ENCODE data around the gene NHLH2. TPM values are rescaled to one million over a fixed set of nuclear protein-coding genes. Genes with fewer than 3 reads are reported as not detected.

The NHLH2 gene
- total RNA-seq, 6 experiments from 2014 or later = not detected

DNA sequence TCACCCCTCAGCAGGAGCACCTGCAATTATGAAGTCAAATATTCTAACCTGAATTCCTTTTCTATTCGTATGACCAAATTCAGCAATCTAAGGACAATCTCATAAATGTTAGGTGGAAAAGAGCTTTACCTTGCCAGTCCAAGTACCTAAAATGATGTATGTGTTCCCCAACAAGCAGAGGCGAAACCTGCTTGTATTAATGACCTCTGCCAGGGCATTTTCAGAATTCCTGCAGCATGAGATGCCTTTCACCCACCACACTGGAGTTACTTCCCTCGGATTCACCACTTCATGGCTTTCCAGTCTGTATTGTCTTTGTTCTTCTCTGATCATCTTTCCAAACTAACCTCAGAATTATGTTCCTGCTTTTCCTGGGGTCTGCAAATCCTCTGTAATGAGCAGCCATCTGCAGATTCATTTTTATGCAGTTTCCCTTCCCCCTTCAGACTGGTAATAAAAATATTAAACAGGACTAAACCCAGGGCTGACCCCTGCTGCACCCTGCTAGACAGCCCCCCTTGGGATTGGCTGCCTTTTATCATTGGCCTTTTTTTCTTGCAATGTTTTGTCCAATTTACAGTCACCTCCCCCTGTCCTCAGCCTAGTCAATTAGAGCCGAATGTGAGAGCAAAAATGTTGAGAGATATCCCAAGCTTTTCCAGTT lies 45.8 kb downstream of the NHLH2 start:
- no peaks in the 10 kb centered on the region for H3K27me3 ChIP-seq
- TF ChIP-seq, protein P1, sequence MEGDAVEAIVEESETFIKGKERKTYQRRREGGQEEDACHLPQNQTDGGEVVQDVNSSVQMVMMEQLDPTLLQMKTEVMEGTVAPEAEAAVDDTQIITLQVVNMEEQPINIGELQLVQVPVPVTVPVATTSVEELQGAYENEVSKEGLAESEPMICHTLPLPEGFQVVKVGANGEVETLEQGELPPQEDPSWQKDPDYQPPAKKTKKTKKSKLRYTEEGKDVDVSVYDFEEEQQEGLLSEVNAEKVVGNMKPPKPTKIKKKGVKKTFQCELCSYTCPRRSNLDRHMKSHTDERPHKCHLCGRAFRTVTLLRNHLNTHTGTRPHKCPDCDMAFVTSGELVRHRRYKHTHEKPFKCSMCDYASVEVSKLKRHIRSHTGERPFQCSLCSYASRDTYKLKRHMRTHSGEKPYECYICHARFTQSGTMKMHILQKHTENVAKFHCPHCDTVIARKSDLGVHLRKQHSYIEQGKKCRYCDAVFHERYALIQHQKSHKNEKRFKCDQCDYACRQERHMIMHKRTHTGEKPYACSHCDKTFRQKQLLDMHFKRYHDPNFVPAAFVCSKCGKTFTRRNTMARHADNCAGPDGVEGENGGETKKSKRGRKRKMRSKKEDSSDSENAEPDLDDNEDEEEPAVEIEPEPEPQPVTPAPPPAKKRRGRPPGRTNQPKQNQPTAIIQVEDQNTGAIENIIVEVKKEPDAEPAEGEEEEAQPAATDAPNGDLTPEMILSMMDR (IDR thresholded peaks at IDR 0.05) = no peak
- DNase-seq (no peak), ATAC-seq (no peak)
- intact Hi-C loops (cut with DNase I) = no loop called here
- no peak overlapping the region for H3K4me3 ChIP-seq
- H3K36me3 ChIP-seq = no peaks in the 10 kb centered on the region
- 52% methylated on average over 4 of the region's 4 CpGs for WGBS (ENCODE audit: insufficient coverage, low coverage, low lambda C conversion rate, missing lambda C conversion rate)
- H3K9me3 ChIP-seq = no peaks in the 10 kb centered on the region
- H3K4me1 ChIP-seq = no peaks in the 10 kb centered on the region
- H3K27ac ChIP-seq = no peak overlapping the region

- DNase-seq (no peak), ATAC-seq (no peak)
- no peaks in the 10 kb centered on the region for H3K9me3 ChIP-seq
- no peaks in the 10 kb centered on the region for H3K27me3 ChIP-seq
- WGBS (ENCODE audit: insufficient coverage, low coverage, low lambda C conversion rate, missing lambda C conversion rate) = 16% methylated on average over 9 of the region's 9 CpGs
- H3K4me1 ChIP-seq = no peaks in the 10 kb centered on the region
- no peaks in the 10 kb centered on the region for H3K36me3 ChIP-seq
- TF ChIP-seq, protein P1 (IDR thresholded peaks at IDR 0.05) = no peak
- no peak for TF ChIP-seq POLR2A (IDR thresholded peaks at IDR 0.05)
- H3K4me3 ChIP-seq = no peak overlapping the region
- intact Hi-C loops (cut with DNase I) = no loop called here
- no peak overlapping the region for H3K27ac ChIP-seq
Measured at GRCh38 chr1:115793162-115793561, 47.8 kb downstream of the NHLH2 start.

DNA sequence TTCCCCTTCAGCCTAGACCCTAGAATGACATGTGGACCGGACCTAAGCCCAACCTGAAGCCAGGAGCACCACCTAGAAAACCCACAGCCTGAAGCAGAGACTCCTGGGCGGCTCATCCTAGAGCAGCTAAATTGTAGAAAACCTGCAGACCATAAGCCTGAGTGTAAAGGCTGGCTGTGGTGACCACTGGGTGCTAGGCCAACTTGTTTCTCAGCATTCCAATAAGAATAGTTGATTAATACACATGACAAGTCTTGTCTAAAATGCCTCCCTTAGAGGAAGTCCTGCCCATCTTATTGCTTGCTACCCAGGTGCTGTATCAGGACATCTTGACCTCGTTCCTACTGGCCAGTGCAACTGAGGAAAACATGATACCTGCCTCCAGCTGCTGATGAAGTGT lies 49.1 kb downstream of the NHLH2 start:
- Histone ChIP-seq H3K4me1 (no peaks in the 10 kb centered on the region), H3K4me3 (no peak overlapping the region), H3K36me3 (no peaks in the 10 kb centered on the region), H3K27ac (no peak overlapping the region), H3K9me3 (no peaks in the 10 kb centered on the region), H3K27me3 (no peaks in the 10 kb centered on the region)
- ATAC-seq (no peak), DNase-seq (no peak)
- intact Hi-C loops (cut with DNase I) = no loop called here
- 31% methylated on average over 2 of the region's 3 CpGs for WGBS (ENCODE audit: insufficient coverage, low coverage, low lambda C conversion rate, missing lambda C conversion rate)
- TF ChIP-seq, protein P1 (IDR thresholded peaks at IDR 0.05) = no peak
- TF ChIP-seq POLR2A (IDR thresholded peaks at IDR 0.05) = no peak

DNA sequence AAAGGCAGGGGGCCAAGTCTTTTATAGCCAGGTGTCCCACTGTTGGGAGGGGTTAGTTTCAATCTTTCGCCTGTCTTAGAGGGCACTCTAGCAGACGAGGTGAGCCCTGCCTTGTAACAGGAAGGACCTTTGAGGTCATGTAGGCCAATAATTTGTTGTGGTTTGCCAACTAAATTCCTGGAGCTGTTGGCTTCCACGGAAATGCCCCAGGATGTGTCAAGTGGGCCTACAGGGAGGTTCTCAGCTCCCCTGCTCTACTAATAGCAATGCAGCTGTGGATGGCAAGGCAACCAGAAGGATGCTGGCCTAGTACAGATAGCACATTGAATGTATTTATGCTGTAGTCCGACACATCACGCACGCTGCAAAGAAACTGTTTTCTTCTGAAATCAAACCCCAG lies 50.1 kb downstream of the NHLH2 start:
- Histone ChIP-seq H3K27me3 (no peaks in the 10 kb centered on the region), H3K36me3 (no peaks in the 10 kb centered on the region), H3K4me1 (no peaks in the 10 kb centered on the region), H3K27ac (no peak overlapping the region), H3K9me3 (no peaks in the 10 kb centered on the region), H3K4me3 (no peak overlapping the region)
- ATAC-seq (no peak), DNase-seq (no peak)
- 79% methylated on average over 5 of the region's 6 CpGs for WGBS (ENCODE audit: insufficient coverage, low coverage, low lambda C conversion rate, missing lambda C conversion rate)
- intact Hi-C loops (cut with DNase I) = no loop called here
- no peak for TF ChIP-seq POLR2A (IDR thresholded peaks at IDR 0.05)
- TF ChIP-seq, protein P1 (IDR thresholded peaks at IDR 0.05) = no peak

DNA sequence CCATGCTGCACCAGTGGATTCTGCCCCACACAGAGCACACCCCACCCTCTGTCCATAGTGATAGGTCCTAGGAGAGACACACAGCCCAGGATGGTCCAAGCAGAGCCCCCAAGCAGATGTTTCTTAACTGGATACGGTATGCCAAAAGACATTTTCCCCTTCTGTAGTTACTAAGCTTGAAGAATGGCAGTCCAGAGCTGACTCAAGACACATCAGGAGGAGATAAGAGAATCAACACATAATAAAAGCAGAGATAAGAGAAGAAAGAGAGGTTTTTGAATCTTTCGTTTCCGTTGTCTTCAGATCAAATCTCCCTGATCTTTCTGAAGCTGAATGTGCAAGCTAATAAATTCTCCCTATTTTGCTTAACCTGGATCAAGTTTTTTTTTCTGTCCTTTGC lies 50.6 kb downstream of the NHLH2 start:
- H3K4me1 ChIP-seq = no peaks in the 10 kb centered on the region
- H3K36me3 ChIP-seq = no peaks in the 10 kb centered on the region
- TF ChIP-seq, protein P1 (IDR thresholded peaks at IDR 0.05) = no peak
- TF ChIP-seq POLR2A (IDR thresholded peaks at IDR 0.05) = no peak
- H3K4me3 ChIP-seq = no peak overlapping the region
- H3K27me3 ChIP-seq = no peaks in the 10 kb centered on the region
- ATAC-seq (no peak), DNase-seq (no peak)
- intact Hi-C loops (cut with DNase I) = no loop called here
- H3K9me3 ChIP-seq = no peaks in the 10 kb centered on the region
- WGBS (ENCODE audit: insufficient coverage, low coverage, low lambda C conversion rate, missing lambda C conversion rate) = 41% methylated on average over 3 of the region's 3 CpGs
- no peak overlapping the region for H3K27ac ChIP-seq

All from right lobe of liver (tissue), 6 donors.